OCI-LY3 (cell line): Measurements from ENCODE around the gene RC3H1.

Source experiments
- H2AFZ ChIP-seq: fragments of 200-600, 300-600 bp; shearing (Covaris generic); 2 replicates; pipeline ENCODE4 v1.6.0; 2014; ENCODE audit warnings: antibody characterized with exemption, low read depth, low read length
- H3K27ac ChIP-seq: fragments of 200-600, 300-600 bp; sonication (generic); 2 replicates; pipeline ENCODE4 v1.5.1; 2014; ENCODE audit warnings: mild to moderate bottlenecking, low read length, moderate library complexity, mixed read lengths
- H3K27me3 ChIP-seq: fragments of 200-600, 300-600 bp; sonication (generic); 2 replicates; pipeline ENCODE4 v1.6.1; 2014; ENCODE audit warnings: low read depth, low read length, mixed read lengths
- H3K36me3 ChIP-seq: fragments of 200-600, 300-600 bp; sonication (generic); replicated peaks from 2 replicates; pipeline ENCODE3; 2014; ENCODE audit warnings: low read depth, low read length, mixed read lengths
- H3K4me1 ChIP-seq: fragments of 300-600, 200-600 bp; sonication (generic); 2 replicates; pipeline ENCODE4 v1.6.1; 2014; ENCODE audit warnings: low read length, mixed read lengths
- H3K4me2 ChIP-seq: fragments of 200-600, 300-600 bp; sonication (generic); 2 replicates; pipeline ENCODE4 v1.6.1; 2014; ENCODE audit warnings: low read length, mixed read lengths
- H3K4me3 ChIP-seq: fragments of 300-600, 200-600 bp; sonication (generic); 2 replicates; pipeline ENCODE4 v1.5.1; 2014; ENCODE audit warnings: antibody characterized with exemption, mild to moderate bottlenecking, low read length, moderate library complexity
- H3K79me2 ChIP-seq: fragments of 300-600, 200-600 bp; shearing (Covaris generic); 2 replicates; pipeline ENCODE4 v1.6.1; 2014; ENCODE audit warnings: mild to moderate bottlenecking, low read length, mixed read lengths
- H3K9ac ChIP-seq: fragments of 300-600, 200-600 bp; shearing (Covaris generic); 2 replicates; pipeline ENCODE4 v1.6.0; 2014; ENCODE audit warnings: mild to moderate bottlenecking, low read length, moderate library complexity
- H3K9me3 ChIP-seq: fragments of 200-600, 300-600 bp; shearing (Covaris generic); 2 replicates; pipeline ENCODE4 v1.6.1; 2014; ENCODE audit warnings: low read length, mixed read lengths; ENCODE audit not compliant: insufficient read depth
- H4K20me1 ChIP-seq: fragments of 200-600, 300-600 bp; sonication (generic); 2 replicates; pipeline ENCODE4 v1.6.1; 2016; ENCODE audit warnings: low read length, mixed read lengths; ENCODE audit not compliant: insufficient read depth
- CTCF ChIP-seq: fragments of 200-600, 300-600 bp; sonication (generic); IDR thresholded peaks from 2 replicates; pipeline ENCODE4 v1.5.1; 2014; ENCODE audit warnings: antibody characterized with exemption, low read length, low read depth
- EZH2phosphoT487 ChIP-seq: fragments of 200-600 bp; shearing (Covaris generic); IDR thresholded peaks from 2 replicates; pipeline ENCODE4 v1.6.1; 2018; ENCODE audit warnings: antibody characterized with exemption, mixed run types, low read depth

The RC3H1 gene

GRCh38 chr1:173884701-173885100, 137.5 kb downstream of the RC3H1 start:
- Histone ChIP-seq H3K4me2 (no peak overlapping the region), H4K20me1 (no peaks in the 10 kb centered on the region), H3K79me2 (no peaks in the 10 kb centered on the region), H3K4me3 (no peak overlapping the region), H3K4me1 (no peaks in the 10 kb centered on the region), H3K36me3 (peaks cover 7% of the 10 kb centered on the region), H3K27ac (no peak overlapping the region), H3K9ac (no peak overlapping the region), H2AFZ (no peak overlapping the region), H3K9me3 (no peaks in the 10 kb centered on the region), H3K27me3 (no peaks in the 10 kb centered on the region)
- TF ChIP-seq CTCF: no peak
- no peak for TF ChIP-seq EZH2phosphoT487
